Measurements from ENCODE around the gene MIGA1.
"Not testable (repeated sequence)": the region's sequence is repeated elsewhere in the genome, so short reads cannot be mapped to it uniquely, and the experiment has no call there.

The MIGA1 gene

GRCh38 chr1:77797991-77798390 lies 18.5 kb downstream of the MIGA1 start:
- no peak for DNase-seq

- DNase-seq: no peak
Measured at GRCh38 chr1:77802026-77802425, 22.6 kb downstream of the MIGA1 start.

- no peak for DNase-seq
Measured at GRCh38 chr1:77803371-77803770, 23.9 kb downstream of the MIGA1 start.

GRCh38 chr1:77809787-77810462 lies 30.5 kb downstream of the MIGA1 start:
- DNase-seq: not testable (repeated sequence)

GRCh38 chr1:77811589-77811988 lies 32.1 kb downstream of the MIGA1 start:
- not testable (repeated sequence) for DNase-seq

- no peak for DNase-seq
Measured at GRCh38 chr1:77817368-77818209, 38.1 kb downstream of the MIGA1 start.

GRCh38 chr1:77820121-77820520 lies 40.7 kb downstream of the MIGA1 start:
- no peak for DNase-seq

- no peak for DNase-seq
Measured at GRCh38 chr1:77824079-77824478, 44.6 kb downstream of the MIGA1 start.

- DNase-seq: no peak
Measured at GRCh38 chr1:77824694-77825093, 45.2 kb downstream of the MIGA1 start.

- DNase-seq: peak in 4 of 56 donors; percentile 0 to 8 (median 2)
Measured at GRCh38 chr1:77825131-77825709, 45.8 kb downstream of the MIGA1 start.

GRCh38 chr1:77826851-77827250 lies 47.4 kb downstream of the MIGA1 start:
- DNase-seq: not testable (repeated sequence)

GRCh38 chr1:77828098-77828497 lies 48.6 kb downstream of the MIGA1 start:
- no peak for DNase-seq

GRCh38 chr1:77829851-77830250 lies 50.4 kb downstream of the MIGA1 start:
- DNase-seq: no peak

- no peak for DNase-seq
Measured at GRCh38 chr1:77830946-77831345, 51.5 kb downstream of the MIGA1 start.

GRCh38 chr1:77831566-77831965 lies 52.1 kb downstream of the MIGA1 start:
- DNase-seq: no peak

GRCh38 chr1:77831976-77832711 lies 52.7 kb downstream of the MIGA1 start:
- no peak for DNase-seq

GRCh38 chr1:77832901-77833300 lies 53.5 kb downstream of the MIGA1 start:
- no peak for DNase-seq

GRCh38 chr1:77833521-77834100 lies 54.2 kb downstream of the MIGA1 start:
- DNase-seq: no peak

GRCh38 chr1:77834771-77835334 lies 55.4 kb downstream of the MIGA1 start:
- no peak for DNase-seq

- no peak for DNase-seq
Measured at GRCh38 chr1:77841574-77841973, 62.1 kb downstream of the MIGA1 start.

GRCh38 chr1:77845951-77846350 lies 66.5 kb downstream of the MIGA1 start:
- no peak for DNase-seq
